Epithelial cell of esophagus (primary cell): ENCODE measurements around the gene TRMT44.

Source experiments
- DNase-seq: peaks from one replicate; pipeline ENCODE4 v3.0.0; 2010; ENCODE audit warnings: low read depth
- H3K4me3 ChIP-seq: 2 replicates; pipeline ENCODE4 v1.5.1; 2011; ENCODE audit warnings: mild to moderate bottlenecking, low read length, control low read depth
- TF ChIP-seq, protein P1 (sequence below): IDR thresholded peaks from 2 replicates; pipeline ENCODE4 v1.5.1; 2011; ENCODE audit warnings: low read depth, mild to moderate bottlenecking, low read length, control low read depth, inconsistent platforms; ENCODE audit not compliant: insufficient read depth; ENCODE audit errors: missing control alignments

The TRMT44 gene

DNA sequence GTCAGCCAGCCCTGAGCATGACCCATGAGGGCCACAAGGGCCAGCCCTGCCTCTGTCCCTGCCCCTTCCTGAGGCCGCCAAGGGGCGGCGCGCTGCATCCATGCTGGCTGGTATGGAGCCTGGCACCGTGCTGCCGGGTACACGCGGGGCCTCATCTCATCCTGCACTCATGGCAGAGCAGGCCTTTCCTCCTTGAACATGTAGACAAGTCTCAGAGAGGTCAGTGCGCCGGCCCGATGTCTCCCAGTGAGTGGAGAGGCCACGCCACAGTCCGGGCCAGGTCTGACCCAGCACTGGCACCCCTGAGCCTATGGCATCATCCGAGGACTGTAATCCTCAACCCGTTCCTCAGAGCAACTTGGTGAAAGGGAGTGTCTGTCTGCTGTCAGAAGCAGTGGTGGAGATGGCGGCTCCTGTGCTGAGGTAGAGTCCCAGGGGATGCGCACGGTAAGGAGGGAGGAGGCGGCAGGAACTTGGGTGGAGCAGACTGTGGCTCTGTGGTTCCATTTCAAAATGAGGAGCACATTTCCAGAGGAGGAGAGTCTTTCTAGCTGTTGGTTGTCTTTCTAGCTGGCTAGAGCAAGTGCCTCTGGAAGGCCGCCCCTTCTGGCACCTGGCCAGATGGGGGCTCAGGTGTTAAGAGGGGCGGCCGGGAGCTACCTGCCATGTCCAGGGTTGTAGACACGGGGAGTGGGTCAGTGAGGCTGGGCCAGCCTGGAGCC, 32.8 kb downstream of the TRMT44 start:
- TF ChIP-seq, protein P1, sequence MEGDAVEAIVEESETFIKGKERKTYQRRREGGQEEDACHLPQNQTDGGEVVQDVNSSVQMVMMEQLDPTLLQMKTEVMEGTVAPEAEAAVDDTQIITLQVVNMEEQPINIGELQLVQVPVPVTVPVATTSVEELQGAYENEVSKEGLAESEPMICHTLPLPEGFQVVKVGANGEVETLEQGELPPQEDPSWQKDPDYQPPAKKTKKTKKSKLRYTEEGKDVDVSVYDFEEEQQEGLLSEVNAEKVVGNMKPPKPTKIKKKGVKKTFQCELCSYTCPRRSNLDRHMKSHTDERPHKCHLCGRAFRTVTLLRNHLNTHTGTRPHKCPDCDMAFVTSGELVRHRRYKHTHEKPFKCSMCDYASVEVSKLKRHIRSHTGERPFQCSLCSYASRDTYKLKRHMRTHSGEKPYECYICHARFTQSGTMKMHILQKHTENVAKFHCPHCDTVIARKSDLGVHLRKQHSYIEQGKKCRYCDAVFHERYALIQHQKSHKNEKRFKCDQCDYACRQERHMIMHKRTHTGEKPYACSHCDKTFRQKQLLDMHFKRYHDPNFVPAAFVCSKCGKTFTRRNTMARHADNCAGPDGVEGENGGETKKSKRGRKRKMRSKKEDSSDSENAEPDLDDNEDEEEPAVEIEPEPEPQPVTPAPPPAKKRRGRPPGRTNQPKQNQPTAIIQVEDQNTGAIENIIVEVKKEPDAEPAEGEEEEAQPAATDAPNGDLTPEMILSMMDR, result no peak
- H3K4me3 ChIP-seq, result no peak overlapping the region
- DNase-seq, result no peak

DNA sequence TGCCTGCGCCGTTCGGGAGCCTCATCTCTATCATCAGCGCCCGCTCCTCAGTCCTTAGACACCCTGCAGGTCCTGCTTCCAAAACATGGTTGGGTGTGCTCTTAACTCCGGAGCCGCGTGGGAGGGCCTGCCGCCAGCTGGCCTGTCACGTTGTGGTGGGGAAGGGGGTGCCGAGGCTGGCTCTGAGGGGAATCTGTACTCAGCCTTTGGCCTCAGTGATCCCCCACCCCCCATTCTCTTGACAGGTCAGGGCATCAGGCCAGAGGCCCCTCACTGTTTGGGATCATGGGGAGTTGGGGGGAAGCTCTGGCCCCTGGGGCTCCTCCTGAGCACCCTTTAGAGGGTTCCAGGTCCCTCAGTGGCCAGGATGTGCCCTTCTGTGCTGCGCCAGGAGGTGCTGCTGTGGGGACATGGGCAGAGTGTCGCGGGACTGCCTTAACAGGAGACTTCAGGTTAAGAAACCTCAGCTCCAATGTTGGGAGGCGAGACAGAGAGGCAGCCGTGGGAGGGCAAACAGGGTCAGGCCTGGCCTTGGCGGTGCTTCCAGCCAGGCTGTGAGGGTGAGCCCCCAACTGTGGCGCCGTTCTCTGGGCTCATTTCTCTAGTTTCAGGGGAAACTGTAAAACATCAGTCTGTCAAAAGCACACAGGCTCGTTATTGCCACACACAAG, 33.5 kb downstream of the TRMT44 start:
- DNase-seq, result no peak
- no peak overlapping the region for H3K4me3 ChIP-seq
- TF ChIP-seq, protein P1, result no peak

DNA sequence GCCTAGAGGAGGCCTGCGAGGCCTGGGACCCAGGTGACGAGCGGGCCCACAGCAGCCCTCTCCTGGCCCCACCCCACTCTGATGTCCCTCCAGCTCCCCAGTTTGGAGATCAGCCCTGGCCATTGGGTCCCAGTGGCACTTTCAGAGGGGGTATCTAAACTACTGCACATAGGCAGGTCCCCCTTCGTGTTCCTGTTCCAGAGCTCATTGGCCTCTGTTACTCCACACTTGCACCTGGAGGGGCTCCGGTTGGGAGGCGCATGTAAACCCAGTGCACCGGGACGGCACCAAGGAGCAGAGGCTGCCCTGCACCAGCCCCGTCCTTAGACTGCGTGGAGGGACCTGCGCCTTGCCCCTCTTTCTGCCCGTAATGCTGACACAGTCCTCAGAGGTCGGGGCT, 34.3 kb downstream of the TRMT44 start:
- TF ChIP-seq, protein P1, result no peak
- no peak for DNase-seq
- H3K4me3 ChIP-seq, result no peak overlapping the region

DNA sequence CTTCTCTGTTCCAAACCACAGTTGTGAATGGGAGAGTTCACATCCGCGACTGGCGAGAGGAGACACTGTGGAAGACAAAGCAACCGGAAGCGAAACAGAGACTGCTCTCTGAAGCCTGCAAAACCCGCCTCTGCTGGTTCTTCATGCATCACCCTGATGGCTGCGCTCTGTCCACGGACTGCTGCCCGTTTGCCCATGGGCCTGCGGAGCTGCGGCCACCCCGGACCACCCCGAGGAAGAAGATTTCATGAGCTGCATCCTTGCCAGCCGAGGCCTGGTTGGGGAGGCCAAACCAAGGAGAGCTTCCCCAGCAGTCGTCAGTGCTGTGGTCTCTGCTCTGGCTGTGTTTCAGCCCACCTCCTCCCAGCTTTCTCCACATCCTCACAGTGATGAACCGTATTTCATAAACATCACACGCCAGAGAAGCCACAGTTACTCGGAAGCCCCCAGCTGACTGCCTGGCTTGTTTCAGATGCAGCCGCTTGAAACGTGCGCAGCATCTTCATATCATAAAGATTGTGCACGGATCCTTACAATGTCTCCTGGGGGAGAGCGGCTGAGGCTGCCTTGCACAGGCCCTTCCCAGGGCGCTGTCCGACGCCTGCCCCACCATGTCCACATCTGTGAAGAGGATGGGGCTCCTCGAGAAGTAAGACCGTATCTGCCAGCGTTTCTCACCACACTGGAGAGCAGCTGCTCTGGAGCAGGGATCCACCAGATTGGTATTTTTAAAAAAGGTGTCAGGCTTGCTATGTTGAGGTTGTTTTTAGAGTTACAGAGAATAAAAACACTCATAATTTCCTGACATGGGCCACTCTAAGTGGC, 35.4 kb downstream of the TRMT44 start:
- no peak for DNase-seq
- no peak overlapping the region for H3K4me3 ChIP-seq
- TF ChIP-seq, protein P1, result no peak

DNA sequence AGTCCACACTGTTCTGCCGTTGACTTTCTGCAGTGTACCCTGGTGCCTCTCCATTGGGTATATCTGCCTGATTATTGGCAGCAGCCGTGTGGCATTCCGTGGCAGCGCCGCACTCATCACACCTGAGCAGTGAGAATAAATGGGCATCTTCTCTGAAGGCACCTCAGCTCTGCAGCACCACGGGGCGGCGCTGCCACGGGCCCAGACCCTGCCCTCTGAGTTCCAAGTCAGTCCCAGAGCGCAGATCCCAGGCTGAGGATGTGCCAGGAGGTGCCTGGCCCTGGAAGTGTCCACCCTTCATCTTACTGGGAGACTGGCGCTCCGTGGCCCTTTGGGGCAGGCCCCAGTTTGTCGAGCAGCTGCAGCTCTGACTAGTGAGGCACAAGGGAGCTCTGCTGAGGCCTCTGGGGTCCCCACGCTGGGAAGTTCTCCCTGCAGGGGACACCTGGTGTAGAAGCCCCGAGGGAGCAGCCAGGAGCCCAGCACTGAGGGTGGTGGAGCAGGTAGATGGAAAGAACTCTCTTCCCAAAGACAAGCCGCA, 36.6 kb downstream of the TRMT44 start:
- DNase-seq, result no peak
- TF ChIP-seq, protein P1, result no peak

DNA sequence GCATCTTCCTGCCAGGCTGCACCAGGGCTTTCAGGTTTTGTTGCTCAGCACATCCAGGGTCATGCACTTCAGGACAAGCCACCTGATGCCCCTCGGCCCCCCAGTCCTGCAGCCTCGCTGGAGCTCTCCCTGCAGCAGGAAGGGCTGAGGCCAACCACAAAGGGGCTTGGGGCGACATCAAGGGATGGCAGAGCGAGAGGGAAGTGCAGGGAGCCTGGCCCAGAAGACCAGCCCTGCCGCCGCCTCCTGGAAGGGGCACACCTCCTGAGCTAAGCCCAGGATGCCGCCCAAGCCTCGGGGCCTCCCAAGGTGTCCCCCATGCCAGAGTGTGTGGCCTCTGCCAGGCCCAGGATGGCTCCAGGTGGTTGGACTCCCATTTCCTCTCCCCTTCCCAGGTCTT, 37.1 kb downstream of the TRMT44 start:
- DNase-seq, result no peak
- H3K4me3 ChIP-seq, result no peak overlapping the region
- TF ChIP-seq, protein P1, result no peak

More for the DNA sequence above, 36.6 kb downstream of the TRMT44 start:
- no peak overlapping the region for H3K4me3 ChIP-seq
